HCT116 (cell line): ENCODE data around the gene EVI5.

Experiments used
- EZH2 ChIP-seq: fragments of 200-600 bp; sonication (generic); IDR thresholded peaks from 2 replicates; pipeline ENCODE4 v1.6.1; 2017; ENCODE audit warnings: antibody characterized with exemption, mixed run types
- EZH2phosphoT487 ChIP-seq: fragments of 200-600 bp; IDR thresholded peaks from 2 replicates; pipeline ENCODE4 v1.6.1; 2018; ENCODE audit warnings: antibody characterized with exemption, borderline replicate concordance
- JUND ChIP-seq: IDR thresholded peaks from 2 replicates; pipeline ENCODE4 v1.6.1; 2012
- POLR2A ChIP-seq: IDR thresholded peaks from 2 replicates; pipeline ENCODE4 v1.7.0; 2011; ENCODE audit warnings: borderline replicate concordance; ENCODE audit not compliant: insufficient read depth, insufficient read length; ENCODE audit errors: extremely low read depth
- POLR2AphosphoS5 ChIP-seq: IDR thresholded peaks from 2 replicates; pipeline ENCODE4 v1.6.1; 2011; ENCODE audit warnings: mild to moderate bottlenecking, low read depth, low read length, moderate library complexity
- TF ChIP-seq, protein P1 (sequence below), 3 experiments: fragments of 200-600 bp in 1 of 3; sonication (generic) in 1 of 3; IDR thresholded peaks in 2 of 3; conservative IDR thresholded peaks in 1 of 3; 2 replicates each; pipeline ENCODE4 v1.5.1; 2012 to 2017; ENCODE audit warnings: low read depth in 2 of 3, low read length in 2 of 3, antibody characterized with exemption in 1 of 3, borderline replicate concordance in 1 of 3, control low read depth in 1 of 3, mild to moderate bottlenecking in 1 of 3, mixed read lengths in 1 of 3, mixed run types in 1 of 3, moderate library complexity in 1 of 3; ENCODE audit not compliant: insufficient read depth in 1 of 3

DNA sequence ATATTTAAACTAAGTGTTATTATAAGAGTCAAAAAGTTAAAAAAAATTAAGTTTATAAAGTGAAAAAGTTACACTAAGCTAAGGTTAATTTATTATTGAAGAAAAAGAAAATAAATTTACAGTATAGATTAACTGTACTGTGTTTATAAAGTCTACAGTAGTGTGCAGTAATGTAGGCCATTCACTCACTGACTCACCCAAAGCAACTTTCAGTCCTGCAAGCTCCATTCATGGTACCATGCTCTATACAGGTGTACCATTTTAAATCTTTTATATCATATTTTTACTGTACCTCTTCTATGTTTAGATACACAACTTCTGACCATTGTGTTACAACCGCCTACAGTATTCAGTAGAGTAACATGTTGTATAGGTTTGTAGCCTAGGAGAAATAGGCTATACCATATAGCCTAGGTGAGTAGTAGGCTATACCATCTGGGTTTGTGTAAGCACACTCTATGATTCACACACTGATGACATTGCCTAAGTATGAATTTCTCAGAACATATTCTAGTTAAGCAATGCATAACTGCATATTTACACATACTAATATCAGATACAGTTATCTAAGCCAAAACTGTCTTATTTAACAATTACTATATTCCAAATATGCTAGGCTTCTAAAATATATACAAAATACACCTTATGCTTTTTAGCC, 217.6 kb downstream of the EVI5 start:
- TF ChIP-seq JUND (no peak), POLR2A (no peak), POLR2AphosphoS5 (no peak), EZH2 (no peak), EZH2phosphoT487 (no peak)
- TF ChIP-seq, protein P1, sequence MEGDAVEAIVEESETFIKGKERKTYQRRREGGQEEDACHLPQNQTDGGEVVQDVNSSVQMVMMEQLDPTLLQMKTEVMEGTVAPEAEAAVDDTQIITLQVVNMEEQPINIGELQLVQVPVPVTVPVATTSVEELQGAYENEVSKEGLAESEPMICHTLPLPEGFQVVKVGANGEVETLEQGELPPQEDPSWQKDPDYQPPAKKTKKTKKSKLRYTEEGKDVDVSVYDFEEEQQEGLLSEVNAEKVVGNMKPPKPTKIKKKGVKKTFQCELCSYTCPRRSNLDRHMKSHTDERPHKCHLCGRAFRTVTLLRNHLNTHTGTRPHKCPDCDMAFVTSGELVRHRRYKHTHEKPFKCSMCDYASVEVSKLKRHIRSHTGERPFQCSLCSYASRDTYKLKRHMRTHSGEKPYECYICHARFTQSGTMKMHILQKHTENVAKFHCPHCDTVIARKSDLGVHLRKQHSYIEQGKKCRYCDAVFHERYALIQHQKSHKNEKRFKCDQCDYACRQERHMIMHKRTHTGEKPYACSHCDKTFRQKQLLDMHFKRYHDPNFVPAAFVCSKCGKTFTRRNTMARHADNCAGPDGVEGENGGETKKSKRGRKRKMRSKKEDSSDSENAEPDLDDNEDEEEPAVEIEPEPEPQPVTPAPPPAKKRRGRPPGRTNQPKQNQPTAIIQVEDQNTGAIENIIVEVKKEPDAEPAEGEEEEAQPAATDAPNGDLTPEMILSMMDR (IDR thresholded peaks at IDR 0.05 in 2 of 3, conservative IDR thresholded peaks at IDR 0.05 in 1 of 3; ENCODE audit: borderline replicate concordance in 1 of 3, insufficient read depth in 1 of 3, low read depth in 2 of 3, low read length in 2 of 3): no peak
